ENCODE data around the gene CTSV.
"Not testable (repeated sequence)": the region's sequence is repeated elsewhere in the genome, so short reads cannot be mapped to it uniquely, and the experiment has no call there.

CTSV gene

DNA sequence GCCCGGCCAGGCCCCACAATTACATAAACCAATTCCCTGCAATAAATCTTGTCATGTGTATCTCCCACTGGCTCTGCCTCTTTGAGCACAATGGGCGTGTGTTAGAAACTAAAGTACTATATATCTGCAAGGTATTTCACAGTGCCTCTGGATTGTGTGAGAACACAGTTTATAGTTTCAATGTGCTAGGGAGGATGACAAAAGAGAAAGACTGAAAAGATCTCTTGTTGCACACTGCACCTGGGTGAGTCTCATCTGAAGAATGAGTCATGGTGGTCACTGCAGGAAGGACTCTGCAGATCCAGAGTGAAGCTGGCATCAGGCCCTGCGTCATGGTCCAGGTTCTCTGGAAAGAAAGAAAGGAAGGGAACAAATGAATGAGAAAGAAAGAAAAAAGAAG is 20.7 kb upstream of the CTSV start:
- Mint-ChIP-seq H3K4me1 (ENCODE audit: low read depth) (peaks cover 12% of the 10 kb centered on the region), H3K4me3 (no peak overlapping the region), H3K36me3 (ENCODE audit: low read depth) (no peaks in the 10 kb centered on the region), H3K27ac (no peak overlapping the region), H3K27me3 (peaks cover 25% of the 10 kb centered on the region), H3K9me3 (no peaks in the 10 kb centered on the region)

DNA sequence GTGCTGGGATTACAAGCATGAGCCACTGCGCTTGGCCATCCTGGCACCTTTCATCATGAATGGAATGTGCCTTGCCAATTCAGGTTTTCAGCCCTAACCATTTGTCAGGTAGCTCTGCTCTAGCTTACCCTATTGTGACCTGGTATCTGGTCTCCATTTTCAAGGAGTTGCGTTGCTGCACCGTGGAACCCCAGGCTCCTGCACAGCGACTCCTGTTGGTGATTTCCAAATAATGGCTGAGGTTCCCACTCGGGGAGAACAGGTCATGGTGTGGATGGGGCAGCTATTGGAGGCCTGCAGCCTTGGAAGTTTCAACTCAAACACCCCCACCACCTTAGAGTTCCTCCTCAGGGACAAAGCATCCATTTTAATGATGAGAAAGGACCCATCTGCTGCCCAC is 18.7 kb upstream of the CTSV start:
- H3K4me1 Mint-ChIP-seq (ENCODE audit: low read depth): peaks cover 9% of the 10 kb centered on the region
- peaks cover 35% of the 10 kb centered on the region for H3K27me3 Mint-ChIP-seq
- no peaks in the 10 kb centered on the region for H3K36me3 Mint-ChIP-seq (ENCODE audit: low read depth)
- no peaks in the 10 kb centered on the region for H3K9me3 Mint-ChIP-seq
- H3K4me3 Mint-ChIP-seq: no peak overlapping the region
- H3K27ac Mint-ChIP-seq: no peak overlapping the region

DNA sequence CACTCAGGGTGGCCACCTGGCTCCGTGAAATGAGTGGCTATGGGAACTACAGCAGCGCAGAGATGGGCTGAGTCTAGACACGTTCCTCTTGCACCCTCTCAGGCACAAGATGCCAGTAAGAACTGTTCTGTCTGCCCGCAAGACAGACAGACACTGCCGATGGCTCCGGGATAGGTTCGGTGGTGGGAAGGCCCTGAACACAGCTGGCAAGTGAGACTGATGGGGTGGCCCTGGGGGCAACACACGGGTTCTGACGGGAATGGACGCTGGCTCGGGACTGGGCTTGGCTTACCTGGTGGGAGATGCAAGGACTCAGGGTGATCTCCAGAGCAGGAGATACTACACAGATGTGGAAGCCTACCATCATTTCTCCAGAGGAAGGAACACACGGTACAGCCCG is 16.9 kb upstream of the CTSV start:
- not testable (repeated sequence) for H3K4me3 Mint-ChIP-seq; H3K27ac Mint-ChIP-seq; H3K4me1 Mint-ChIP-seq (ENCODE audit: low read depth)

GRCh38 chr9:97053717-97054116 is 14.8 kb upstream of the CTSV start:
- H3K27me3 Mint-ChIP-seq: peaks cover 32% of the 10 kb centered on the region
- H3K4me3 Mint-ChIP-seq: no peak overlapping the region
- H3K9me3 Mint-ChIP-seq: no peaks in the 10 kb centered on the region
- no peak overlapping the region for H3K27ac Mint-ChIP-seq
- no peaks in the 10 kb centered on the region for H3K4me1 Mint-ChIP-seq (ENCODE audit: low read depth)
- no peaks in the 10 kb centered on the region for H3K36me3 Mint-ChIP-seq (ENCODE audit: low read depth)

More for the DNA sequence above, 16.9 kb upstream of the CTSV start:
- H3K27me3 Mint-ChIP-seq: peaks cover 40% of the 10 kb centered on the region
- H3K36me3 Mint-ChIP-seq (ENCODE audit: low read depth); H3K9me3 Mint-ChIP-seq: not testable (repeated sequence)

DNA sequence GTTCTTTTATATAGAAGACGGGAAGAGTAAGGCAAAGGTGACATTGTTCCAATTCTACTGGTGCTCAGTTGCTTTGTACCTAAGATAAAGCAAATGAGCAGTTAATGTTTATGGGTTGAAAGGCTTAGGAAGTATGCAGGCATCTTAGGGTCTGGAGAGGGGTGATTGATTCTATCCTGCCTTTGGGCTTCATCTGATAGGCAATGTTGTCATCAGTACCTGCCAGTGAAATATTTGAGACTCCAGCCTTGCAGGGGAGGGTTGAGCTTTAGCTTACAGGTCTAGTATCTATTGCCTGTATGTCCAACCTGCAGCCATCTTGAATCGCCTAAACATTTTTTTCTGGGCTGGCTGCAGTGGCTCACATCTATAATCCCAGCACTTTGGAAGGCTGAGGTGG is 13.8 kb upstream of the CTSV start:
- no peaks in the 10 kb centered on the region for H3K36me3 Mint-ChIP-seq (ENCODE audit: low read depth)
- no peaks in the 10 kb centered on the region for H3K9me3 Mint-ChIP-seq
- no peak overlapping the region for H3K27ac Mint-ChIP-seq
- no peak overlapping the region for H3K4me3 Mint-ChIP-seq
- H3K4me1 Mint-ChIP-seq (ENCODE audit: low read depth): no peaks in the 10 kb centered on the region
- H3K27me3 Mint-ChIP-seq: peaks cover 34% of the 10 kb centered on the region

DNA sequence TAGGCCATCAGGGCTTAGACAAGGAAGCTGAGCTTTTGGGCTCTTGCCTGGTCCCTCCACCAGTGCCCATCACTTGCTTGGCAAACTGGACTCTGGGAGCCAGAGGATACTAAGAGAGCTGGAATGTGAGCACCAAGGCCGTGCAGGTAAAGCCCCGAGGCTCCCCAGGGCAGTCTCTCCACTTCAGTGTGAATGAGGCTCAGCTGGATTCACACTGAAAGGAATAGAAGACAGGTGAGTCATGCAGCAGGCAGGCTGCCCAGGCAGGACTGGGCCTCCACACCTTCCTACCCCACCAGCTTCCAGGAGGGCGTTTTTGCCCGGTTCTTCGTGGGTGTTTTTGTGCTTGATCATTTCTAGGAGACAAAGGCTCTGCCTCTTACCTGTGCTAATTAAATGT is 7.3 kb upstream of the CTSV start:
- Mint-ChIP-seq H3K4me1 (ENCODE audit: low read depth) (no peaks in the 10 kb centered on the region), H3K27ac (no peak overlapping the region), H3K27me3 (peaks cover 54% of the 10 kb centered on the region), H3K36me3 (ENCODE audit: low read depth) (no peaks in the 10 kb centered on the region), H3K4me3 (no peak overlapping the region), H3K9me3 (no peaks in the 10 kb centered on the region)

- Mint-ChIP-seq H3K36me3 (ENCODE audit: low read depth) (no peaks in the 10 kb centered on the region), H3K4me3 (no peak overlapping the region), H3K4me1 (ENCODE audit: low read depth) (no peaks in the 10 kb centered on the region), H3K9me3 (no peaks in the 10 kb centered on the region), H3K27me3 (peaks cover 52% of the 10 kb centered on the region), H3K27ac (no peak overlapping the region)
Measured at GRCh38 chr9:97045300-97045699, 6.4 kb upstream of the CTSV start.

GRCh38 chr9:97041898-97042297 is 3.0 kb upstream of the CTSV start:
- no peaks in the 10 kb centered on the region for H3K9me3 Mint-ChIP-seq
- no peak overlapping the region for H3K4me3 Mint-ChIP-seq
- peaks cover 61% of the 10 kb centered on the region for H3K27me3 Mint-ChIP-seq
- no peak overlapping the region for H3K27ac Mint-ChIP-seq
- H3K4me1 Mint-ChIP-seq (ENCODE audit: low read depth): peaks cover 7% of the 10 kb centered on the region
- no peaks in the 10 kb centered on the region for H3K36me3 Mint-ChIP-seq (ENCODE audit: low read depth)

DNA sequence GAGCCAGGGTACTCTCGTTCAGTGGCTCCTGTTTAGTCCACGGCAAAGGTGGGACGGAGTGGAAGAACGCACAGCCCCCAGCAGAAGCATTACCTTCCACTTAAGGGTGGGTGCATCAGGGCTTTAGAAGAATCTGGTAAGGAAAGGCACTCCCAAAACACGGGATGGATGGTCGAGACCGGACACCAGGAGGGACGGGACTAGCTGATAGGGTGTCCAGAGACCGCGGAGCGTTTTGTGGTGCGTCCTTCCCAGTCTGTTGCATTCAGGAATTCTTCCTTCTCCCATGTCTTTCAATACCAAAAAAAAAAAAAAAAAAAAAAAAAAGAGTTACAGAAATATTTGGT is 545 bp upstream of the CTSV start:
- Mint-ChIP-seq H3K4me3 (peak overlapping the region; percentile 82), H3K4me1 (ENCODE audit: low read depth) (peaks cover 7% of the 10 kb centered on the region), H3K9me3 (no peaks in the 10 kb centered on the region), H3K27me3 (peaks cover 60% of the 10 kb centered on the region), H3K27ac (no peak overlapping the region), H3K36me3 (ENCODE audit: low read depth) (no peaks in the 10 kb centered on the region)

DNA sequence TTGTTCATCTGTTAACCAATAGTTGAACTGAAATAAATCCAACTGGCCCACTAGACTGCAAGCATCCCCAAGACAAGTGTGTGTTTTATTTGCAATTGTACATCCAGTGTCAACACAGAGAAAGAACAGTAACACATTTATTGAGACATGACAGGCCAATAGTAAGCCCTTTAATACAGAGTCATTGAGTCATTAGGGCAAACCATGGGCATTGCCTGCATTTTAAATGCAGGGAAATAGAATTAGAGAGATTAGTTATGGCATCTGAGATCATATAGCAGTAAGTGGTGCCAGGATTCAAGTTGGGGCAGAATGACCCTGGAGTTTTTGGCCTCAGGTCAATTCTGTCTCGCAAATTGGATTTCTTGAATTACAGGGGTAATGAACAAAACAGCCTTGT is 15.4 kb downstream of the CTSV start:
- not testable (repeated sequence) for H3K4me3 Mint-ChIP-seq; H3K27me3 Mint-ChIP-seq; H3K36me3 Mint-ChIP-seq (ENCODE audit: low read depth); H3K4me1 Mint-ChIP-seq (ENCODE audit: low read depth); H3K27ac Mint-ChIP-seq; H3K9me3 Mint-ChIP-seq

- Mint-ChIP-seq H3K4me1 (ENCODE audit: low read depth) (peaks cover 13% of the 10 kb centered on the region), H3K27ac (peak overlapping the region; percentile 82), H3K4me3 (peak overlapping the region; percentile 89)
- not testable (repeated sequence) for H3K27me3 Mint-ChIP-seq; H3K9me3 Mint-ChIP-seq; H3K36me3 Mint-ChIP-seq (ENCODE audit: low read depth)
Measured at GRCh38 chr9:97013151-97014132, 25.5 kb downstream of the CTSV start.

GRCh38 chr9:97012617-97013016 is 26.3 kb downstream of the CTSV start:
- not testable (repeated sequence) for H3K36me3 Mint-ChIP-seq (ENCODE audit: low read depth); H3K27me3 Mint-ChIP-seq; H3K9me3 Mint-ChIP-seq
- peak overlapping the region; percentile 91 for H3K27ac Mint-ChIP-seq
- H3K4me1 Mint-ChIP-seq (ENCODE audit: low read depth): peaks cover 13% of the 10 kb centered on the region
- peak overlapping the region; percentile 89 for H3K4me3 Mint-ChIP-seq

DNA sequence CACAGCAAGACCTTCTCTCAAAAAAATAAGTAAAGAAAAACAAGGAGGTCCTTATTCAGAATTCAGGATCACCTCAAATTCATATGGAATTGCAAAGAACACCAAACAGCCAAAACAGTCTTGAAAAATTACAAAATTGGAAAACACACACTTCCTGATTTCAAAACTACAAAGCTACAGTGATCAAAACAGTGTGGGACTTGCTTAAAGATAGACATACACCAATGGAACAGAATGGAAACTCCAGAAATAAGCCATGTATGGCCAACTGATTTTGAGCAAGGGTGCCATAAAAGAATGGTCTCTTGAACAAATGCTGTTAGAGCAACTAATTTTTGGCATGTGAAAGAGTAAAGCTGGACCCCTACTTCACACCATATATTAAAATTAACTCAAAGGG is 36.7 kb downstream of the CTSV start:
- H3K9me3 Mint-ChIP-seq; H3K27me3 Mint-ChIP-seq; H3K4me3 Mint-ChIP-seq; H3K27ac Mint-ChIP-seq; H3K36me3 Mint-ChIP-seq (ENCODE audit: low read depth): not testable (repeated sequence)
- peaks cover 44% of the 10 kb centered on the region for H3K4me1 Mint-ChIP-seq (ENCODE audit: low read depth)

DNA sequence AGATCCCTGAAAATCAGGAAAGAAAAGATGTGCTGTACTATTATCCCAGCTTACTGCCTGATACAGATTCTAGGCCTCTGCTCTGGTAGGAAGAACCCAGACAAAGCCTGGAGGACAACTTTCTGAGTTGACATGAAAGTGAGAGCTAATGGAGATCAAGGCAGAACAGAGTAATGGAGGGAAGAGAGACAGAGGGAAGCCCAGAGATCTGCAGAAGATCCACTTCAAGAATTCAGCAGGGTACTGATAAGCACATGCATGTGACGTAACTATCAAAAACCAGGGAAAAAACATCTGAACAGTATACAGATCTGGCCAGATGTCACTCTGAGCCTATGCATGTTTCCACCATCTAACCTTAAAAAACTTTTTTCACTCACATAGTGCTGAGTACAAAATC is 37.6 kb downstream of the CTSV start:
- H3K27me3 Mint-ChIP-seq; H3K9me3 Mint-ChIP-seq; H3K4me3 Mint-ChIP-seq; H3K36me3 Mint-ChIP-seq (ENCODE audit: low read depth); H3K27ac Mint-ChIP-seq: not testable (repeated sequence)
- H3K4me1 Mint-ChIP-seq (ENCODE audit: low read depth): peaks cover 49% of the 10 kb centered on the region

GRCh38 chr9:97000139-97000787 is 38.7 kb downstream of the CTSV start:
- Mint-ChIP-seq H3K4me3 (peak overlapping the region; percentile 22), H3K27ac (peak overlapping the region; percentile 84), H3K4me1 (ENCODE audit: low read depth) (peaks cover 53% of the 10 kb centered on the region)
- not testable (repeated sequence) for H3K36me3 Mint-ChIP-seq (ENCODE audit: low read depth); H3K27me3 Mint-ChIP-seq; H3K9me3 Mint-ChIP-seq

GRCh38 chr9:96999733-97000132 is 39.2 kb downstream of the CTSV start:
- H3K9me3 Mint-ChIP-seq; H3K36me3 Mint-ChIP-seq (ENCODE audit: low read depth); H3K4me3 Mint-ChIP-seq; H3K27me3 Mint-ChIP-seq: not testable (repeated sequence)
- Mint-ChIP-seq H3K4me1 (ENCODE audit: low read depth) (peaks cover 53% of the 10 kb centered on the region), H3K27ac (peak overlapping the region; percentile 8)

All from stimulated activated naive CD8-positive, alpha-beta T cell treated with anti-CD3 and anti-CD28 coated beads, Interleukin-15, Interleukin-2, amounts not matched to agents 100 ng/mL and 50 ng/mL, for 24 hours (primary cell).